ENCODE measurements around the gene APRT. TPM values are rescaled to one million over a fixed set of nuclear protein-coding genes. Genes with fewer than 3 reads are reported as not detected.

Gene APRT, protein sequence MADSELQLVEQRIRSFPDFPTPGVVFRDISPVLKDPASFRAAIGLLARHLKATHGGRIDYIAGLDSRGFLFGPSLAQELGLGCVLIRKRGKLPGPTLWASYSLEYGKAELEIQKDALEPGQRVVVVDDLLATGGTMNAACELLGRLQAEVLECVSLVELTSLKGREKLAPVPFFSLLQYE
- total RNA-seq, result 301 and 303 TPM in 2 replicates

DNA sequence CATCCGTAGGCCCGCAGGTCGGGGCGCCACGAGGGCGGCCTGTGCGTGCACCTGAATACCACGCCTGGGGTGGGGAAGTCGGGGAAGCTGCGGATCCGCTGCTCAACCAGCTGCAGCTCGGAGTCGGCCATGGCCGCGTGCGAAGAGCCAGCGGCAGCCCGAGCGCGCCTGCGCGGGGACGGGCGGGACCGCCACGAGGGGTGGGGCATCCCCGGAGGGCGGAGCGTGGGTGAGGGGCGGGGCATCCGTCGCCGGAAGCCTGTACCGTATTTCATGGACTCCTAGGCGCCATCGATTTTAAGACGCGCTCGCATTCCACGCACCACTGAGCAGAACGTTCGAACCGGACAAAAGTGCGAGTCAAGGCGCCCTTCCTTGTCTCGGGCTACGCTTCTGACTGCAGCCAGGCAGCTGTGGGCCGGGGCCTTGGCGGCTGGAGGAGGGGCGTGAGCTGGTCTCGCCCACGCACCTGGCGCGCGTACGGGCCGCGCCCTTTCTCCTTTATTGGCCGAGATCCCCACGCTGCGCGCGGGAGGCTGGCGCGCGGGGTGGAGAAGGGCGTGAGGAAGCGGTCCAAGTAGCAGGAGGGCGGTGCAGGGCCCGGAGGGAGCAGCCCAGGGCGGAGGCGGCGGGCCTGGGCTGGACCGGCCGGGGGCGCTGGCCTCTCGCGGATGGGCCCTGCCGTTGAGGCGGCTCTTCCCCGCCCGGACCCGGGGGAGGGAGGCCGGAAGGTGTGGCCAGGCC, at the start of gene APRT:
Gene APRT, minus strand, starts transcription at position 160 of the 744 bp plus-strand sequence. Its CDS starts 29 bp downstream, at position 131.
- intact Hi-C loops (cut with micrococcal nuclease), result loop anchor here (1.0 to 5.0 kb wide), 9 partner anchors 9 to 750 kb away; partner anchors contain the start of genes CDH15, CDT1, RPL13 and TRAPPC2L
- DNase-seq (ENCODE audit: low spot score), result peak; percentile 97
- peaks cover 11% of the 10 kb centered on the region for H3K4me1 Mint-ChIP-seq (ENCODE audit: low read depth)
- peak within 1 kb of the TSS; percentile 90 for H3K4me3 Mint-ChIP-seq
- H3K36me3 Mint-ChIP-seq (ENCODE audit: low read depth), result peaks cover 13% of the 10 kb centered on the region
- peak within 1 kb of the TSS; percentile 98 for H3K27ac Mint-ChIP-seq
- no peaks in the 10 kb centered on the region for H3K9me3 Mint-ChIP-seq
- H3K27me3 Mint-ChIP-seq (ENCODE audit: insufficient read depth), result no peaks in the 10 kb centered on the region

GRCh38 chr16:88861359-88861758, 49.6 kb upstream of the APRT start:
- DNase-seq (ENCODE audit: low spot score), result no peak
- intact Hi-C loops (cut with micrococcal nuclease), result no loop called here
- H3K27ac Mint-ChIP-seq, result no peak overlapping the region
- H3K4me1 Mint-ChIP-seq (ENCODE audit: low read depth), result peaks cover 12% of the 10 kb centered on the region
- no peaks in the 10 kb centered on the region for H3K9me3 Mint-ChIP-seq
- H3K27me3 Mint-ChIP-seq (ENCODE audit: insufficient read depth), result no peaks in the 10 kb centered on the region
- H3K4me3 Mint-ChIP-seq, result no peak overlapping the region
- peaks cover 8% of the 10 kb centered on the region for H3K36me3 Mint-ChIP-seq (ENCODE audit: low read depth)

DNA sequence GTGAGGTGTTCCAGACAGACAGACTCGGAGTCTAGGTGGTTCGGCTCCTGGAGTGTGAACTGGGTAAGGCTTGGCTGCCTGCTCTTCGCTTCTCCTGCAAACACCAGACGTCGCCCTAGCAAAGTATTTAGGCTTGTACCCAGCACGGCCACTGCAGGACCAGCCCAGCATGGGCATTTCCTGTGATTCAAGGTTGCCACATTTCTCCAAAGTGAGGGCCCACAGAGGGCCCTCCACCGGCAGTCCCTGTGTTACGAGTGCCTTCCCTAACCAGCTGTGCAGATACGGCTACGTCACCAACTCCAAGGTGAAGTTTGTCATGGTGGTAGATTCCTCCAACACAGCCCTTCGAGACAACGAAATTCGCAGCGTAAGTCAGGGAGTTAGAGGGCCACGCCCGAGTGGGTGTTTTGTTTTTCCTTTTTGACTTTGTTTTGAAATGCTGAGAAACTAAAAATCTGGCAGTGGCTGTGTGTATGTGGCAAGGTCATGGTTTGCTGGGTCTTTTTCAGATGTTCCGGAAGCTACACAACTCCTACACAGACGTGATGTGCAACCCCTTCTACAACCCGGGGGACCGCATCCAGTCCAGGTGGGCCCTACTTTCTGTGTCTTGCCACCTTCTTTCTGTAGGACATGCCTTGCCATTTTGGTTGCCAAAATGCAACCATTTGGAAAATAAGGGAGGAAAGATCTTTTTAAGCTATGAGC, 47.8 kb upstream of the APRT start:
- H3K4me1 Mint-ChIP-seq (ENCODE audit: low read depth), result peaks cover 23% of the 10 kb centered on the region
- H3K4me3 Mint-ChIP-seq, result peak overlapping the region; percentile 19
- no peak for DNase-seq (ENCODE audit: low spot score)
- H3K36me3 Mint-ChIP-seq (ENCODE audit: low read depth), result peaks cover 8% of the 10 kb centered on the region
- no peaks in the 10 kb centered on the region for H3K9me3 Mint-ChIP-seq
- H3K27me3 Mint-ChIP-seq (ENCODE audit: insufficient read depth), result no peaks in the 10 kb centered on the region
- intact Hi-C loops (cut with micrococcal nuclease), result loop anchor here (5.0 kb wide), 2 partner anchors 197 to 238 kb away; partner anchors contain the start of gene MVD
- H3K27ac Mint-ChIP-seq, result no peak overlapping the region

- peak overlapping the region; percentile 88 for H3K27ac Mint-ChIP-seq
- H3K27me3 Mint-ChIP-seq (ENCODE audit: insufficient read depth), result no peaks in the 10 kb centered on the region
- DNase-seq (ENCODE audit: low spot score), result peak; percentile 64
- no peaks in the 10 kb centered on the region for H3K9me3 Mint-ChIP-seq
- H3K4me1 Mint-ChIP-seq (ENCODE audit: low read depth), result peaks cover 25% of the 10 kb centered on the region
- H3K4me3 Mint-ChIP-seq, result peak overlapping the region; percentile 96
- intact Hi-C loops (cut with micrococcal nuclease), result loop anchor here (1.0 to 5.0 kb wide), 15 partner anchors 42 to 633 kb away; partner anchors contain the start of genes ANKRD11, CDH15, CDT1 and CTU2
- H3K36me3 Mint-ChIP-seq (ENCODE audit: low read depth), result peaks cover 8% of the 10 kb centered on the region
Measured at GRCh38 chr16:88857728-88858339, 46.1 kb upstream of the APRT start.

DNA sequence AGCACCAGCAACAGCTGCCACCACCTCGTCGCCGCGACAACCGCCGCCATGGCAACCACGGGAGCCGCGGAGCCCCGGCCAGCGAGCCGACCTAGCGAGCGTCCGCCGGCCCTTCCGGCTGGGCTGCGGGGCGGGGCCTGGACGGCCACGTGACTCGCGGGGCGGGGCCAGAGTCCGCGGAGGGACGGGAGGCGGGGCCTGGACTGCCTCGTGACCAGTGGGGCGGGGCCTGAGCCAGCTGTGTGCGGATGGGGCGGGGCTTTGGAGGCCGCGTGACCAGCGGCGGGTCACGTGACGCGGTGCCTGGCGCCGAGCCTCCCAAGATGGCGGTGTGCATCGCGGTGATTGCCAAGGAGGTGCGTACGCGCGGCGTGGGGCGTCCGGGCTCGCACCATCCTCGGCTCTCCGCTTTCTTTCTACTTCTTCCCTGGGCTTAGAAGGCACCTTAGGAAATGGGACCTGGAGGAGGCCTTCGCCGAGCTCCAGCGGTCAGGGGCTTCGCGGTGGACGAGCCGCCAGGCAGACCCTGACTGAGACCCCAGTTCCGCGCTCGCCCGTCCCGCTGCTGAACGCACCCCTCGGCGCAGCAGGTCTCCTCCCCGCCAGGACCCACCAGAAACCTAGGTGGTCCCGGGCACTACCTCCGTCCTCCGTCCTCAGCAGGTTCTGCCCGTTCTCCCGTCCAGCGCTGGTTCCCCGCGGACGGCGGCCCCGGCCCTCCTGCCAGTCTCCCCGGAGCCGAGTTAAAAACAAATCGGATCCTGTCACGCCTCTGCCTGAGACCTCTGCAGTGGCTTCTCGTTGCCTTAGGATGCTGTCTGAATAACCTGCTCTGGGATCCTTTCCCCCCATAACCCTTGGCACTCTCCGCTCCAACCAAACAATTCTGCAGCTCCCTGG, 45.4 kb upstream of the APRT start, which contains the start of the genes GALNS and TRAPPC2L:
Gene GALNS, minus strand, starts transcription at position 120 of the 900 bp plus-strand sequence. Its CDS starts 70 bp downstream, at position 50.
Gene TRAPPC2L, plus strand, starts transcription at position 300 of the 900 bp plus-strand sequence. Its CDS starts 24 bp downstream, at position 324.
- peak; percentile 98 for DNase-seq (ENCODE audit: low spot score)
- intact Hi-C loops (cut with micrococcal nuclease), result loop anchor here (1.0 to 5.0 kb wide), 15 partner anchors 41 to 634 kb away; partner anchors contain the start of genes ANKRD11, CDH15, CDT1 and CTU2
- peaks cover 25% of the 10 kb centered on the region for H3K4me1 Mint-ChIP-seq (ENCODE audit: low read depth)
- H3K27ac Mint-ChIP-seq, result peak within 1 kb of the TSS; percentile 88
- H3K36me3 Mint-ChIP-seq (ENCODE audit: low read depth), result peaks cover 8% of the 10 kb centered on the region
- no peaks in the 10 kb centered on the region for H3K9me3 Mint-ChIP-seq
- no peaks in the 10 kb centered on the region for H3K27me3 Mint-ChIP-seq (ENCODE audit: insufficient read depth)
- peak within 1 kb of the TSS; percentile 96 for H3K4me3 Mint-ChIP-seq

- intact Hi-C loops (cut with micrococcal nuclease), result loop anchor here (2.0 to 5.0 kb wide), 6 partner anchors 53 to 635 kb away; partner anchors contain the start of genes ANKRD11, CDT1, MVD and ZFPM1
- peak overlapping the region; percentile 96 for H3K4me3 Mint-ChIP-seq
- peaks cover 8% of the 10 kb centered on the region for H3K36me3 Mint-ChIP-seq (ENCODE audit: low read depth)
- no peak for DNase-seq (ENCODE audit: low spot score)
- H3K4me1 Mint-ChIP-seq (ENCODE audit: low read depth), result peaks cover 25% of the 10 kb centered on the region
- no peaks in the 10 kb centered on the region for H3K27me3 Mint-ChIP-seq (ENCODE audit: insufficient read depth)
- H3K27ac Mint-ChIP-seq, result no peak overlapping the region
- H3K9me3 Mint-ChIP-seq, result no peaks in the 10 kb centered on the region
Measured at GRCh38 chr16:88856122-88856827, 44.5 kb upstream of the APRT start.

DNA sequence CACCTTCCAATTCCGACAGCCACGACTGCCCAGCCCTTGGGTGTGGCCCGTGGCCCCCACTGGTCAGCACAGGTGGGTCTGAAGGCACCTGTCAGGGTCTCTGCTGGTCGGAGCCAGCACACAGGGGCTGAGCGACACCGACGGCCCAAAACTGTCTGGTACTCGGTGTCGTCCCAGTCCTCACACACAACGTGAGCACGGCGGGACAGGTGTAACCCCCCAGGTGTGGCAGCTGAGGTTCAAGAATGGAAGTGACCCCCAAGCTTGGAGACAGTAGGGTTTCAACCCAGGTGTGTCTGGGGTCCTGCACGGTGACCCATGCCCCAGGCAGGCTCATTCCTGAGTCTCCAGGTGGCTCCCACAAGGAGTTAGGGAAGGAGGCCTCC, 44.0 kb upstream of the APRT start:
- H3K9me3 Mint-ChIP-seq, result no peaks in the 10 kb centered on the region
- intact Hi-C loops (cut with micrococcal nuclease), result loop anchor here (2.0 to 5.0 kb wide), 6 partner anchors 53 to 635 kb away; partner anchors contain the start of genes ANKRD11, CDT1, MVD and ZFPM1
- H3K4me3 Mint-ChIP-seq, result peak overlapping the region; percentile 81
- no peaks in the 10 kb centered on the region for H3K27me3 Mint-ChIP-seq (ENCODE audit: insufficient read depth)
- no peak for DNase-seq (ENCODE audit: low spot score)
- H3K4me1 Mint-ChIP-seq (ENCODE audit: low read depth), result peaks cover 25% of the 10 kb centered on the region
- peaks cover 4% of the 10 kb centered on the region for H3K36me3 Mint-ChIP-seq (ENCODE audit: low read depth)
- no peak overlapping the region for H3K27ac Mint-ChIP-seq

- Mint-ChIP-seq H3K36me3 (ENCODE audit: low read depth) (peaks cover 2% of the 10 kb centered on the region), H3K4me3 (peak overlapping the region; percentile 84), H3K27ac (peak overlapping the region; percentile 27), H3K9me3 (no peaks in the 10 kb centered on the region), H3K4me1 (ENCODE audit: low read depth) (peaks cover 25% of the 10 kb centered on the region), H3K27me3 (ENCODE audit: insufficient read depth) (no peaks in the 10 kb centered on the region)
- intact Hi-C loops (cut with micrococcal nuclease), result loop anchor here (5.0 kb wide), 2 partner anchors 193 to 242 kb away; partner anchors contain the start of gene MVD
- no peak for DNase-seq (ENCODE audit: low spot score)
Measured at GRCh38 chr16:88855176-88855575, 43.4 kb upstream of the APRT start.

DNA sequence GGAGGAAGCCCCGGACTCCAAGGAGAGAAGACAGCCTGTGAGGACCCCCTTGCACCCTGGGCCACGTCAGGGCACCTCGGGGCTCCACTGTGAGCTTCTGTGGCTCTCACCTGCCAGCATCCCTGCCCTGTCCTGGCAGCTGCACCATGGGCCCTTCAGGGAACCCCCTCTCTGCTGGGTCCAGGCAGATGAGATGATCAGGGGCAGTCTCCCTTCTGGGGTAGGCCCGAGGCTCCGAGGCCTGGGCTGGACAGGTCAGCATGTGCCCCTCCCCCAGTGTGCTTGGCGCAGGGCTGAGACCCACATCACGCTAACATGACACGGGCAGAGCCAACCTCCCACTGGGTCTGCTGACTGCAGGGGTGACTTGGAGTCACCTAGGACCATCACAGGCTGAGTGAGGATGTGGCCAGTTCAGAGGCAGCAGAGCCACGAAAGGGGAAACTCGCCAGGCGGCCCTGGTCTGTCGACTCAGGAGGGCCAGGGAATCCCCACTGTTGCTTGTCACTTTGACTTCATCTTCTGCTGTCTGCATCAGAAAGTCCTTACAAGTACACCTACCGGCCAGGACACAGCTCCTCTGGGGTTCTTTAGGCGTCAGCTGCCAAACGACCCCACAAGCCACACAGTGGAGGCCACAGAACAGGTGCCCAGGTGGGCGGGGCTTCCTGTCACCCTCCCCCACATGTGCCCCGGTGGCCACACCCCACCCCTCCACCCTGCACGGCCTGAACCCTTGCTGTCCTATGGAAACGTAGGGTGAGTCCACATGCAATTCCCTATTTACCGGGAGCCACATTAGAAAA, 42.8 kb upstream of the APRT start:
- Mint-ChIP-seq H3K4me1 (ENCODE audit: low read depth) (peaks cover 25% of the 10 kb centered on the region), H3K36me3 (ENCODE audit: low read depth) (peaks cover 2% of the 10 kb centered on the region), H3K27me3 (ENCODE audit: insufficient read depth) (no peaks in the 10 kb centered on the region), H3K27ac (no peak overlapping the region), H3K4me3 (peak overlapping the region; percentile 84), H3K9me3 (no peaks in the 10 kb centered on the region)
- intact Hi-C loops (cut with micrococcal nuclease), result loop anchor here (5.0 kb wide), 2 partner anchors 192 to 243 kb away; partner anchors contain the start of gene MVD
- no peak for DNase-seq (ENCODE audit: low spot score)

DNA sequence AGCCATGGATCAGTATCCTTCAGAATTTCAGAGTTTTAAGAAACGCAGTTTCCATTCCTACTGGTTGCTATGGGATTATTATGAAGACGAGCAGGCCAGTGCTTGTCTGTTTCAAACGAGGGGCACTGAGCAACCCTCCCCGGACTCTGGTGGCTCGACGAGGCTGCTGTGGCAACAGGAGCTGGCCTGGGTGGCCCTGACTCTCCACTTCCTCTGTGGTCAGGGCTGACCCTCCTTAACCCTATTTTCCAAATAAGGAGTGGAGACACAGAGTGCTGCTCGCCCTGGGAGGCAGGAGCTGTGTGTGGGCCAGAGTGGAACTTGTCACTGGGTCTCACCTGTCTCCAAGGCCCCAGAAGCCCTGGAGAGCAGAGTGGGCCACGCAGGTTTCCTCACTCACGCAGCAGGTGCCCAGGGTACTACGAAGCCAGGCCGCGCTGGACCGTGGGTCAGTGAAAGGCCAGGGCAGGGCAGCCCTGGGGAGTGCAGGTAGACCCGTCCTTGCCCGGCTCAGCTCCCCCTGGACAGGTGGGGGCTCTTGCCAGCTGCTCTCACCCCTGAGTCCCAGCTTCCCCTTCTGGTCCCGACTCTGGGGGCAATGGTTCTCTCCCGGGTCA, 41.7 kb upstream of the APRT start:
- DNase-seq (ENCODE audit: low spot score), result no peak
- Mint-ChIP-seq H3K4me3 (no peak overlapping the region), H3K27ac (no peak overlapping the region), H3K27me3 (ENCODE audit: insufficient read depth) (no peaks in the 10 kb centered on the region), H3K36me3 (ENCODE audit: low read depth) (peaks cover 2% of the 10 kb centered on the region), H3K9me3 (no peaks in the 10 kb centered on the region), H3K4me1 (ENCODE audit: low read depth) (peaks cover 22% of the 10 kb centered on the region)
- intact Hi-C loops (cut with micrococcal nuclease), result no loop called here
